Smooth muscle cell (in vitro differentiated cells): ENCODE data around the gene KRT84. TPM values are rescaled to one million over a fixed set of nuclear protein-coding genes. Genes with fewer than 3 reads are reported as not detected.

Experiments
- DNase-seq: peaks from one replicate; lab custom pipeline; 2025; ENCODE audit not compliant: unreplicated experiment; lab: John Stamatoyannopoulos, UW
- H2AFZ ChIP-seq: fragments of 200-600 bp; sonication (generic); 2 replicates; pipeline ENCODE4 v1.6.0; 2016; ENCODE audit warnings: antibody characterized with exemption, low read depth, mild to moderate bottlenecking
- H3F3A ChIP-seq: fragments of 200-600 bp; sonication (generic); 2 replicates; pipeline ENCODE4 v1.6.0; 2017; ENCODE audit warnings: antibody characterized with exemption, low read depth
- H3K27ac ChIP-seq: fragments of 200-600 bp; sonication (generic); 2 replicates; pipeline ENCODE4 v1.5.1; 2016; ENCODE audit warnings: low read depth, mild to moderate bottlenecking
- H3K27me3 ChIP-seq: fragments of 200-600 bp; sonication (generic); 2 replicates; pipeline ENCODE4 v1.6.1; 2016; ENCODE audit warnings: low read depth, mild to moderate bottlenecking
- H3K36me3 ChIP-seq: fragments of 200-600 bp; sonication (generic); 2 replicates; pipeline ENCODE4 v1.5.1; 2016; ENCODE audit warnings: low read depth
- H3K4me1 ChIP-seq: fragments of 200-600 bp; sonication (generic); 2 replicates; pipeline ENCODE4 v1.5.1; 2016; ENCODE audit warnings: low read depth
- H3K4me2 ChIP-seq: fragments of 200-600 bp; sonication (generic); 2 replicates; pipeline ENCODE4 v1.6.0; 2016; ENCODE audit warnings: mild to moderate bottlenecking
- H3K4me3 ChIP-seq: fragments of 200-600 bp; sonication (generic); 2 replicates; pipeline ENCODE4 v1.5.1; 2016; ENCODE audit warnings: mild to moderate bottlenecking
- H3K79me2 ChIP-seq: fragments of 200-600 bp; sonication (generic); 2 replicates; pipeline ENCODE4 v1.6.0; 2016; ENCODE audit warnings: low read depth, mild to moderate bottlenecking
- H3K9ac ChIP-seq: fragments of 200-600 bp; sonication (generic); 2 replicates; pipeline ENCODE4 v1.6.0; 2016; ENCODE audit warnings: low read depth
- H3K9me3 ChIP-seq: fragments of 200-600 bp; sonication (generic); replicated peaks from 2 replicates; pipeline ENCODE4 v1.5.1; 2016; ENCODE audit warnings: low read depth
- H4K20me1 ChIP-seq: fragments of 200-600 bp; sonication (generic); 2 replicates; pipeline ENCODE4 v1.6.0; 2016; ENCODE audit warnings: low read depth
- CTCF ChIP-seq: fragments of 200-600 bp; sonication (generic); IDR thresholded peaks from 2 replicates; pipeline ENCODE4 v1.5.1; 2017; ENCODE audit warnings: borderline replicate concordance, mild to moderate bottlenecking, antibody characterized with exemption; ENCODE audit not compliant: insufficient read depth, poor library complexity, severe bottlenecking
- WGBS: methylation state at CpG from one replicate; pipeline ENCODE4 v1.1.7; 2016; ENCODE audit warnings: low lambda C conversion rate; 5-methylcytosine and 5-hydroxymethylcytosine counted together
- polyA plus RNA-seq: library from polyadenylated mRNA; unstranded; fragments of >200 nt; fragmentation: Nextera tagmentation; extraction: Ambion mirVana; gene quantifications from 2 replicates; pipeline ENCODE4 v1.2.1, GENCODE V29; 2016
- total RNA-seq: library from RNA; depleted of rRNA; stranded (reverse); fragments of >200 nt; gene quantifications from 2 replicates; pipeline ENCODE4 v1.2.3, GENCODE V29; 2014

KRT84 gene
- total and polyA plus RNA-seq, 2 experiments from 2014 or later = 0.09 to 5.6 TPM

- H3K27me3 ChIP-seq = peaks cover 34% of the 10 kb centered on the region
- no peaks in the 10 kb centered on the region for H3K36me3 ChIP-seq
- no peak overlapping the region for H2AFZ ChIP-seq
- H3K9me3 ChIP-seq = no peaks in the 10 kb centered on the region
- no peaks in the 10 kb centered on the region for H3K79me2 ChIP-seq
- H3K4me3 ChIP-seq = no peak overlapping the region
- no peak for DNase-seq
- no peak overlapping the region for H3K9ac ChIP-seq
- H3F3A ChIP-seq = peaks cover 8% of the 10 kb centered on the region
- no peak overlapping the region for H3K4me2 ChIP-seq
- no peaks in the 10 kb centered on the region for H3K4me1 ChIP-seq
- WGBS = 96% methylated on average over 12 of the region's 12 CpGs
- no peak for TF ChIP-seq CTCF
- no peak overlapping the region for H3K27ac ChIP-seq
- no peaks in the 10 kb centered on the region for H4K20me1 ChIP-seq
These were observed 48.1 kb upstream of the KRT84 start for GRCh38 chr12:52433501-52434080.

- TF ChIP-seq CTCF = no peak
- Histone ChIP-seq H3K36me3 (no peaks in the 10 kb centered on the region), H3K4me1 (no peaks in the 10 kb centered on the region), H3K9me3 (no peaks in the 10 kb centered on the region), H3K4me2 (no peak overlapping the region), H2AFZ (no peak overlapping the region), H4K20me1 (no peaks in the 10 kb centered on the region), H3K79me2 (no peaks in the 10 kb centered on the region), H3F3A (peaks cover 8% of the 10 kb centered on the region), H3K9ac (no peak overlapping the region), H3K27ac (no peak overlapping the region), H3K4me3 (no peak overlapping the region), H3K27me3 (peaks cover 34% of the 10 kb centered on the region)
- DNase-seq = no peak
- WGBS = 90% methylated on average over 6 of the region's 6 CpGs
These were observed 47.2 kb upstream of the KRT84 start for GRCh38 chr12:52432559-52433207.

- Histone ChIP-seq H3K27me3 (peaks cover 34% of the 10 kb centered on the region), H4K20me1 (no peaks in the 10 kb centered on the region), H2AFZ (no peak overlapping the region), H3F3A (peaks cover 2% of the 10 kb centered on the region), H3K27ac (no peak overlapping the region), H3K79me2 (no peaks in the 10 kb centered on the region), H3K4me1 (peaks cover 8% of the 10 kb centered on the region), H3K36me3 (no peaks in the 10 kb centered on the region), H3K9ac (no peak overlapping the region), H3K4me2 (no peak overlapping the region), H3K4me3 (no peak overlapping the region), H3K9me3 (no peaks in the 10 kb centered on the region)
- WGBS = 85% methylated on average over 10 of the region's 10 CpGs
- no peak for DNase-seq
- no peak for TF ChIP-seq CTCF
These were observed 42.7 kb upstream of the KRT84 start for GRCh38 chr12:52428121-52428520.

- Histone ChIP-seq H2AFZ (no peak overlapping the region), H3F3A (peaks cover 4% of the 10 kb centered on the region), H3K36me3 (no peaks in the 10 kb centered on the region), H3K79me2 (no peaks in the 10 kb centered on the region), H3K4me1 (peaks cover 10% of the 10 kb centered on the region), H3K9ac (no peak overlapping the region), H3K27ac (no peak overlapping the region), H4K20me1 (no peaks in the 10 kb centered on the region), H3K9me3 (no peaks in the 10 kb centered on the region), H3K4me2 (no peak overlapping the region), H3K4me3 (no peak overlapping the region), H3K27me3 (peaks cover 24% of the 10 kb centered on the region)
- 95% methylated on average over 1 of the region's 1 CpG for WGBS
- no peak for DNase-seq
- TF ChIP-seq CTCF = no peak
These were observed 41.6 kb upstream of the KRT84 start for GRCh38 chr12:52427083-52427482.
